DND-41 (cell line): ENCODE results near the gene VPS8.

Experiments
- EZH2 ChIP-seq: IDR thresholded peaks from 3 replicates; pipeline ENCODE4 v1.6.1; 2012; ENCODE audit warnings: borderline replicate concordance, low read depth, mild to moderate bottlenecking, moderate library complexity, low read length, inconsistent platforms; ENCODE audit not compliant: severe bottlenecking
- TF ChIP-seq, protein P1 (sequence below): IDR thresholded peaks from 2 replicates; pipeline ENCODE4 v1.5.1; 2012; ENCODE audit warnings: borderline replicate concordance, low read length, moderate library complexity, mild to moderate bottlenecking; ENCODE audit not compliant: poor library complexity, severe bottlenecking; ENCODE audit errors: extremely low read depth

- TF ChIP-seq, protein P1, sequence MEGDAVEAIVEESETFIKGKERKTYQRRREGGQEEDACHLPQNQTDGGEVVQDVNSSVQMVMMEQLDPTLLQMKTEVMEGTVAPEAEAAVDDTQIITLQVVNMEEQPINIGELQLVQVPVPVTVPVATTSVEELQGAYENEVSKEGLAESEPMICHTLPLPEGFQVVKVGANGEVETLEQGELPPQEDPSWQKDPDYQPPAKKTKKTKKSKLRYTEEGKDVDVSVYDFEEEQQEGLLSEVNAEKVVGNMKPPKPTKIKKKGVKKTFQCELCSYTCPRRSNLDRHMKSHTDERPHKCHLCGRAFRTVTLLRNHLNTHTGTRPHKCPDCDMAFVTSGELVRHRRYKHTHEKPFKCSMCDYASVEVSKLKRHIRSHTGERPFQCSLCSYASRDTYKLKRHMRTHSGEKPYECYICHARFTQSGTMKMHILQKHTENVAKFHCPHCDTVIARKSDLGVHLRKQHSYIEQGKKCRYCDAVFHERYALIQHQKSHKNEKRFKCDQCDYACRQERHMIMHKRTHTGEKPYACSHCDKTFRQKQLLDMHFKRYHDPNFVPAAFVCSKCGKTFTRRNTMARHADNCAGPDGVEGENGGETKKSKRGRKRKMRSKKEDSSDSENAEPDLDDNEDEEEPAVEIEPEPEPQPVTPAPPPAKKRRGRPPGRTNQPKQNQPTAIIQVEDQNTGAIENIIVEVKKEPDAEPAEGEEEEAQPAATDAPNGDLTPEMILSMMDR = no peak
- TF ChIP-seq EZH2 = no peak
These were observed 11.5 kb upstream of the VPS8 start for GRCh38 chr3:184800349-184800930.
